ENCODE measurements around the gene TRAF1. TPM values are rescaled to one million over a fixed set of nuclear protein-coding genes. Genes with fewer than 3 reads are reported as not detected.

TRAF1 gene
- total RNA-seq, 1 donor from 2014 or later = 1.4 TPM

DNA sequence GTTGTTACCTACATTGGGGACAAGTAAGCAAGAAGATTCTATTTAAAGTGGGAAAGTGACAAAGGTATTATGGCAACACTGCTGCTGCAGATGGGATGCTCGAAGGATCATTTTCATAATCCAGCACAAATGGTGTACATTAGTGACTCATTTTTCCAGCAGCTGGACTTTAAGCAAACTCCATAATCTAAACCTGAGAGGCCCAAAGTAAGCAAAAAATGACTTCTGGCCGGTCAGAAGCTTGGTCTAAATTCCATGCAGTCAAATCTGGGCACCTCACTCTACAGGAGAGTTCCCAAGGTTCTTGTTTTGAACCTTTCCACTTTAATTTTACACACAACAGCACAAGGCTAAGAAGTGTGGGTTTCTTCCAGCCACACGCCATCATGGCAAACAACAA lies 43.6 kb upstream of the TRAF1 start:
- H3K27me3 Mint-ChIP-seq (ENCODE audit: unreplicated experiment) = peaks cover 2% of the 10 kb centered on the region
- H3K27ac Mint-ChIP-seq (ENCODE audit: unreplicated experiment) = no peak overlapping the region
- H3K4me1 Mint-ChIP-seq (ENCODE audit: unreplicated experiment) = peaks cover 31% of the 10 kb centered on the region
- H3K36me3 Mint-ChIP-seq (ENCODE audit: low read depth, unreplicated experiment) = no peaks in the 10 kb centered on the region
- no peak overlapping the region for H3K4me3 Mint-ChIP-seq (ENCODE audit: unreplicated experiment)
- TF ChIP-seq, protein P1, sequence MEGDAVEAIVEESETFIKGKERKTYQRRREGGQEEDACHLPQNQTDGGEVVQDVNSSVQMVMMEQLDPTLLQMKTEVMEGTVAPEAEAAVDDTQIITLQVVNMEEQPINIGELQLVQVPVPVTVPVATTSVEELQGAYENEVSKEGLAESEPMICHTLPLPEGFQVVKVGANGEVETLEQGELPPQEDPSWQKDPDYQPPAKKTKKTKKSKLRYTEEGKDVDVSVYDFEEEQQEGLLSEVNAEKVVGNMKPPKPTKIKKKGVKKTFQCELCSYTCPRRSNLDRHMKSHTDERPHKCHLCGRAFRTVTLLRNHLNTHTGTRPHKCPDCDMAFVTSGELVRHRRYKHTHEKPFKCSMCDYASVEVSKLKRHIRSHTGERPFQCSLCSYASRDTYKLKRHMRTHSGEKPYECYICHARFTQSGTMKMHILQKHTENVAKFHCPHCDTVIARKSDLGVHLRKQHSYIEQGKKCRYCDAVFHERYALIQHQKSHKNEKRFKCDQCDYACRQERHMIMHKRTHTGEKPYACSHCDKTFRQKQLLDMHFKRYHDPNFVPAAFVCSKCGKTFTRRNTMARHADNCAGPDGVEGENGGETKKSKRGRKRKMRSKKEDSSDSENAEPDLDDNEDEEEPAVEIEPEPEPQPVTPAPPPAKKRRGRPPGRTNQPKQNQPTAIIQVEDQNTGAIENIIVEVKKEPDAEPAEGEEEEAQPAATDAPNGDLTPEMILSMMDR (IDR thresholded peaks at IDR 0.05; ENCODE audit: unreplicated experiment) = no peak
- H3K9me3 Mint-ChIP-seq (ENCODE audit: unreplicated experiment) = no peaks in the 10 kb centered on the region
- DNase-seq (ENCODE audit: low spot score) = no peak

- Mint-ChIP-seq H3K4me3 (ENCODE audit: unreplicated experiment) (peak overlapping the region; percentile 63), H3K4me1 (ENCODE audit: unreplicated experiment) (peaks cover 28% of the 10 kb centered on the region), H3K27ac (ENCODE audit: unreplicated experiment) (peak overlapping the region; percentile 94), H3K27me3 (ENCODE audit: unreplicated experiment) (no peaks in the 10 kb centered on the region), H3K9me3 (ENCODE audit: unreplicated experiment) (no peaks in the 10 kb centered on the region), H3K36me3 (ENCODE audit: low read depth, unreplicated experiment) (no peaks in the 10 kb centered on the region)
- DNase-seq (ENCODE audit: low spot score) = no peak
- TF ChIP-seq, protein P1 (IDR thresholded peaks at IDR 0.05; ENCODE audit: unreplicated experiment) = no peak
Observed at GRCh38 chr9:120966013-120966369, 39.4 kb upstream of the TRAF1 start.

- H3K27ac Mint-ChIP-seq (ENCODE audit: unreplicated experiment) = peak overlapping the region; percentile 94
- peaks cover 28% of the 10 kb centered on the region for H3K4me1 Mint-ChIP-seq (ENCODE audit: unreplicated experiment)
- TF ChIP-seq, protein P1 (IDR thresholded peaks at IDR 0.05; ENCODE audit: unreplicated experiment) = no peak
- H3K4me3 Mint-ChIP-seq (ENCODE audit: unreplicated experiment) = no peak overlapping the region
- H3K36me3 Mint-ChIP-seq (ENCODE audit: low read depth, unreplicated experiment) = no peaks in the 10 kb centered on the region
- H3K9me3 Mint-ChIP-seq (ENCODE audit: unreplicated experiment) = no peaks in the 10 kb centered on the region
- no peaks in the 10 kb centered on the region for H3K27me3 Mint-ChIP-seq (ENCODE audit: unreplicated experiment)
- peak; percentile 31 for DNase-seq (ENCODE audit: low spot score)
Observed at GRCh38 chr9:120965344-120966012, 38.9 kb upstream of the TRAF1 start.

DNA sequence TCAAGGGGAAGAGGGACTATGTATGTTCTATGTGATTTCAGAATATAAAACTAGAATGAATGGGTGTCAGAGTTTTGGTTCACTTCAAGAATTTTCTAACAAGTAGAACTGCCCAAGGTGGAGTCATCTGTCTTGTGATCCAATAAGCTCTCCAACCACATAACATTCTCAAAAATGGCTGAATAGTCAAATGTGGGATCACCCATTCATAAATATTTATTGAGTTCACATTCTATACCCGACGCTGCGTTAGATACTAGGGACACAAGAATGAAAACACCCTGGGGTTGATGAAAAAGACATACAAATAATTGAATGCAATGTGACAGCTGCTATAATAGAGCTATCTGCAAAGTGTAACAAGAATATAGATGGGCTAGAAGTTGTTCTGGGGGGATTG lies 35.3 kb upstream of the TRAF1 start:
- H3K9me3 Mint-ChIP-seq (ENCODE audit: unreplicated experiment) = no peaks in the 10 kb centered on the region
- H3K27me3 Mint-ChIP-seq (ENCODE audit: unreplicated experiment) = no peaks in the 10 kb centered on the region
- TF ChIP-seq, protein P1 (IDR thresholded peaks at IDR 0.05; ENCODE audit: unreplicated experiment) = no peak
- peak overlapping the region; percentile 17 for H3K27ac Mint-ChIP-seq (ENCODE audit: unreplicated experiment)
- no peaks in the 10 kb centered on the region for H3K36me3 Mint-ChIP-seq (ENCODE audit: low read depth, unreplicated experiment)
- H3K4me3 Mint-ChIP-seq (ENCODE audit: unreplicated experiment) = no peak overlapping the region
- no peak for DNase-seq (ENCODE audit: low spot score)
- peaks cover 21% of the 10 kb centered on the region for H3K4me1 Mint-ChIP-seq (ENCODE audit: unreplicated experiment)

- H3K4me3 Mint-ChIP-seq (ENCODE audit: unreplicated experiment) = no peak overlapping the region
- TF ChIP-seq, protein P1 (IDR thresholded peaks at IDR 0.05; ENCODE audit: unreplicated experiment) = no peak
- peaks cover 6% of the 10 kb centered on the region for H3K4me1 Mint-ChIP-seq (ENCODE audit: unreplicated experiment)
- DNase-seq (ENCODE audit: low spot score) = no peak
- H3K27me3 Mint-ChIP-seq (ENCODE audit: unreplicated experiment) = no peaks in the 10 kb centered on the region
- no peaks in the 10 kb centered on the region for H3K36me3 Mint-ChIP-seq (ENCODE audit: low read depth, unreplicated experiment)
- no peak overlapping the region for H3K27ac Mint-ChIP-seq (ENCODE audit: unreplicated experiment)
- H3K9me3 Mint-ChIP-seq (ENCODE audit: unreplicated experiment) = no peaks in the 10 kb centered on the region
Observed at GRCh38 chr9:120960001-120960400, 33.4 kb upstream of the TRAF1 start.
